Hepatocyte (in vitro differentiated cells): ENCODE measurements around the gene MS4A6E.

Experiments
- CTCF ChIP-seq: fragments of 200-600 bp; sonication (generic); IDR thresholded peaks from 2 replicates; pipeline ENCODE4 v1.5.1; 2016; ENCODE audit warnings: antibody characterized with exemption, mild to moderate bottlenecking; ENCODE audit not compliant: poor library complexity
- EZH2 ChIP-seq: fragments of 200-600 bp; sonication (generic); IDR thresholded peaks from 2 replicates; pipeline ENCODE4 v1.6.1; 2016; ENCODE audit warnings: antibody characterized with exemption, mild to moderate bottlenecking, borderline replicate concordance
- EZH2phosphoT487 ChIP-seq: fragments of 200-600 bp; sonication (generic); IDR thresholded peaks from one replicate; pipeline ENCODE4 v1.6.1; 2018; ENCODE audit warnings: antibody characterized with exemption, mild to moderate bottlenecking, low read depth, moderate library complexity; ENCODE audit not compliant: unreplicated experiment, severe bottlenecking

GRCh38 chr11:60389279-60389910 lies 62.3 kb downstream of the MS4A6E start:
- TF ChIP-seq EZH2: no peak
- no peak for TF ChIP-seq CTCF
- TF ChIP-seq EZH2phosphoT487: no peak
